H1 (cell line): ENCODE results near the gene TNS2. TPM values are rescaled to one million over a fixed set of nuclear protein-coding genes. Genes with fewer than 3 reads are reported as not detected.
A peak's percentile ranks its signal among the peaks of the same experiment; 100 is the strongest.

ENCODE experiments used
- BCL11A ChIP-seq, 2 experiments: IDR thresholded peaks; one replicate each; pipeline ENCODE4 v1.6.1; 2011; ENCODE audit warnings: low read depth in 2 of 2, low read length in 2 of 2, mild to moderate bottlenecking in 2 of 2
- BRCA1 ChIP-seq: IDR thresholded peaks from 2 replicates; pipeline ENCODE4 v1.6.1; 2012; ENCODE audit warnings: low read depth, low read length, improper control_type of control experiment
- CBX5 ChIP-seq: fragments of 300-800, 300-1000 bp; sonication (generic); IDR thresholded peaks from 2 replicates; pipeline ENCODE4 v1.7.1; 2016; ENCODE audit warnings: antibody characterized with exemption, low read length, low read depth
- CBX8 ChIP-seq: fragments of 300-800, 300-1000 bp; sonication (generic); IDR thresholded peaks from 2 replicates; pipeline ENCODE4 v1.7.1; 2016; ENCODE audit warnings: low read depth, low read length, borderline replicate concordance
- CEBPB ChIP-seq: IDR thresholded peaks from 2 replicates; pipeline ENCODE4 v1.6.1; 2012; ENCODE audit warnings: low read depth, low read length
- CHD1 ChIP-seq: IDR thresholded peaks from 2 replicates; pipeline ENCODE4 v1.6.1; 2012; ENCODE audit warnings: low read depth, low read length, improper control_type of control experiment
- CHD2 ChIP-seq: IDR thresholded peaks from 2 replicates; pipeline ENCODE4 v1.6.1; 2012; ENCODE audit warnings: low read length, improper control_type of control experiment
- EZH2 ChIP-seq: fragments of 200-600 bp; sonication (generic); IDR thresholded peaks from 2 replicates; pipeline ENCODE4 v1.7.1; 2012; ENCODE audit warnings: low read depth, mild to moderate bottlenecking, moderate library complexity, low read length, inconsistent platforms; ENCODE audit not compliant: severe bottlenecking
- MAFK ChIP-seq: IDR thresholded peaks from 2 replicates; pipeline ENCODE4 v1.6.1; 2012; ENCODE audit warnings: low read depth, mild to moderate bottlenecking, improper control_type of control experiment, low read length
- PHF8 ChIP-seq: fragments of 200-600 bp; sonication (generic); conservative IDR thresholded peaks from 2 replicates; pipeline ENCODE4 v1.7.1; 2012; ENCODE audit warnings: low read depth, mild to moderate bottlenecking, inconsistent platforms, low read length, moderate library complexity
- POLR2AphosphoS5 ChIP-seq: IDR thresholded peaks from 2 replicates; pipeline ENCODE4 v1.6.1; 2011; ENCODE audit warnings: low read depth, low read length
- RAD21 ChIP-seq, 2 experiments: IDR thresholded peaks in 1 of 2; conservative IDR thresholded peaks in 1 of 2; 2 replicates each; pipeline ENCODE4 v1.6.1; 2011; ENCODE audit warnings: low read depth in 2 of 2, low read length in 2 of 2, improper control_type of control experiment in 1 of 2, inconsistent platforms in 1 of 2, mild to moderate bottlenecking in 1 of 2, moderate library complexity in 1 of 2
- RNF2 ChIP-seq: fragments of 200-900, 300-1000 bp; sonication (generic); IDR thresholded peaks from 2 replicates; pipeline ENCODE4 v1.7.1; 2016; ENCODE audit warnings: borderline replicate concordance, low read depth, mild to moderate bottlenecking, antibody characterized with exemption, low read length; ENCODE audit not compliant: poor library complexity, severe bottlenecking; ENCODE audit errors: missing control alignments
- RXRA ChIP-seq: IDR thresholded peaks from 2 replicates; pipeline ENCODE4 v1.6.1; 2011; ENCODE audit warnings: low read depth, mild to moderate bottlenecking, low read length, moderate library complexity; ENCODE audit not compliant: insufficient read depth
- SIX5 ChIP-seq: IDR thresholded peaks from 2 replicates; pipeline ENCODE4 v1.6.1; 2011; ENCODE audit warnings: mild to moderate bottlenecking, low read depth, low read length
- SP2 ChIP-seq: IDR thresholded peaks from 2 replicates; pipeline ENCODE4 v1.6.1; 2012; ENCODE audit warnings: mild to moderate bottlenecking, low read length, inconsistent platforms
- SP4 ChIP-seq: IDR thresholded peaks from 2 replicates; pipeline ENCODE4 v1.6.1; 2012; ENCODE audit warnings: low read length, inconsistent platforms
- SRF ChIP-seq: IDR thresholded peaks from 2 replicates; pipeline ENCODE4 v1.6.1; 2011; ENCODE audit warnings: mild to moderate bottlenecking, low read depth, low read length, moderate library complexity
- SUZ12 ChIP-seq: fragments of 200-600 bp; sonication (generic); IDR thresholded peaks from 2 replicates; pipeline ENCODE4 v1.6.1; 2012; ENCODE audit warnings: mild to moderate bottlenecking, inconsistent platforms, low read length, moderate library complexity, mixed read lengths
- TAF7 ChIP-seq: optimal IDR thresholded peaks from 2 replicates; pipeline ENCODE3; 2011; ENCODE audit warnings: low read depth, mild to moderate bottlenecking, inconsistent platforms, low read length, moderate library complexity, borderline replicate concordance
- YY1 ChIP-seq: IDR thresholded peaks from 2 replicates; pipeline ENCODE4 v1.6.1; 2011; ENCODE audit warnings: low read depth, mild to moderate bottlenecking, low read length
- polyA plus RNA-seq, 7 experiments: library from polyadenylated mRNA; depleted of rRNA in 3 of 7; stranded (reverse) in 5 of 7; unstranded in 2 of 7; fragments of >200 nt in 5 of 7; fragments of 200-250 nt in 2 of 7; gene quantifications; 1 replicate in 5 of 7; 2 replicates in 1 of 7; 4 replicates in 1 of 7; pipeline versions ENCODE4 v1.2.1 to v1.2.3, GENCODE V29; 2011 to 2013; ENCODE audit warnings: missing spikeins in 2 of 7, mixed read lengths in 2 of 7
- total RNA-seq: library from RNA; stranded (reverse); fragmentation: NEBNext Ultra II Directional; extraction: Animal tissue kit (Norgen Biotek cat#: 25700); gene quantifications from 2 replicates; pipeline ENCODE4 v1.2.1, GENCODE V29; 2021

The TNS2 gene
- total and polyA plus RNA-seq, 2 of the 8 experiments (the other 6 are each of a cell fraction or from before 2014, with no cell fraction given) = 2.8 to 4.7 TPM

DNA sequence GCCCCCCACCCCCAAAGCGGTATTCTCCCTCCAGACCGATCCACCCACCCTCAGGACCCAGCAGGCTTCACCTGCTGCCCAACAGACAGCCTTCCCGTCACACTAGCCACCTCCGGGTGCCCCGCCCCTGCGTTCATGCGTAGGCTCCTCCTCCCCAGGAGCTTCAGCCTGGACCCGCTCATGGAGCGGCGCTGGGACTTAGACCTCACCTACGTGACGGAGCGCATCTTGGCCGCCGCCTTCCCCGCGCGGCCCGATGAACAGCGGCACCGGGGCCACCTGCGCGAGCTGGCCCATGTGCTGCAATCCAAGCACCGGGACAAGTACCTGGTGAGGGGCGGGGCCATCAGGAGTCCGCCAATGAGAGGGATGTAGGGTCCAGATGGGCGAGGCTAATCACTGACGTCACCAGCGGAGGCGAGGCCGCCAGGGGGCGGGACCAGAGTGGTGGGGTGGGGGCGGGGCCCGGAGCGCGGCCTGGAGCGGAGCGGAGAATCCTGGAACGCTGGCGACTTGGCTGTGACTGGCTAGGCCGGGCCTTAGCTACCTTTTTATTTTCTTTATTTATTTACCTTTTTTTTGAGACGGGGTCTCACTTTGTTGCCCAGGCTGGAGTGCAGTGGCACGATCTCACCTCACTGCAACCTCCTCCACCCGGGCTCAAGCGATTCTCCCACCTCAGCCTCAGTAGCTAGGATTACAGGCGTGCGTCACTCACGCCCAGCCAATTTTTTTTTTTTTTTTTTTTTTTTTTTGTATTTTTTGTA is 4.4 kb downstream of the TNS2 start (continued):
- TF ChIP-seq RXRA (no peak), EZH2 (no peak), RNF2 (no peak), CHD1 (no peak), MAFK (no peak), SRF (no peak), SP2 (no peak), CBX8 (no peak), CBX5 (no peak), SIX5 (no peak), POLR2AphosphoS5 (peak; percentile 66; the same call in 1 of the 2 replicates), PHF8 (peak; percentile 69), BRCA1 (no peak), TAF7 (peak; percentile 29), SUZ12 (no peak), RAD21 (IDR thresholded peaks at IDR 0.05 in 1 of 2, conservative IDR thresholded peaks at IDR 0.05 in 1 of 2; ENCODE audit: low read depth in 2 of 2, low read length in 2 of 2) (no peak), YY1 (no peak), CEBPB (no peak), CHD2 (no peak), SP4 (peak; percentile 23; the same call in 1 of the 2 replicates), BCL11A (IDR thresholded peaks at IDR 0.05; ENCODE audit: low read depth in 2 of 2, low read length in 2 of 2) (no peak)
